Aorta (tissue), 5 donors: ENCODE data around the gene ZC3H7A. TPM values are rescaled to one million over a fixed set of nuclear protein-coding genes. Genes with fewer than 3 reads are reported as not detected.

Source experiments
- ATAC-seq: fragments of 200-7000 bp; cut with Tn5 transposase; one replicate; pipeline ENCODE4 v1.9.1; 2022; ENCODE audit warnings: moderate library complexity; ENCODE audit not compliant: low FRiP score
- DNase-seq, 2 donors: peaks; one replicate each; pipeline ENCODE4 v3.0.0-alpha.2; 2020
- H3K27ac ChIP-seq, 2 donors: one replicate each; pipeline ENCODE4 v1.5.1; 2013; ENCODE audit warnings: low read length in 2 of 2, mild to moderate bottlenecking in 2 of 2, moderate library complexity in 2 of 2, control low read depth in 1 of 2, inconsistent platforms in 1 of 2, low read depth in 1 of 2
- H3K27me3 ChIP-seq, 2 donors: one replicate each; pipeline ENCODE4 v1.6.1; 2013; ENCODE audit warnings: control low read depth in 1 of 2, low read length in 1 of 2, mild to moderate bottlenecking in 1 of 2, moderate library complexity in 1 of 2; ENCODE audit not compliant: insufficient read depth in 2 of 2, control insufficient read depth in 1 of 2
- H3K36me3 ChIP-seq, 2 donors: one replicate each; pipeline ENCODE4 v1.6.1; 2013; ENCODE audit warnings: control low read depth in 1 of 2, low read length in 1 of 2, mild to moderate bottlenecking in 1 of 2; ENCODE audit not compliant: insufficient read depth in 2 of 2, control insufficient read depth in 1 of 2
- H3K4me1 ChIP-seq, 2 donors: one replicate each; pipeline ENCODE4 v1.6.1; 2013; ENCODE audit warnings: low read length in 2 of 2, control low read depth in 1 of 2, mild to moderate bottlenecking in 1 of 2, moderate library complexity in 1 of 2; ENCODE audit not compliant: insufficient read depth in 2 of 2, control insufficient read depth in 1 of 2
- H3K4me3 ChIP-seq, 2 donors: one replicate each; pipeline ENCODE4 v1.5.1; 2013; ENCODE audit warnings: low read length in 2 of 2, control low read depth in 1 of 2, mild to moderate bottlenecking in 1 of 2
- H3K9me3 ChIP-seq: one replicate; pipeline ENCODE4 v1.6.1; 2013; ENCODE audit warnings: mild to moderate bottlenecking, low read length; ENCODE audit not compliant: control insufficient read depth
- WGBS, 2 donors: extraction: QIAGEN DNeasy Blood & Tissue Kit; methylation state at CpG; one replicate each; pipeline ENCODE4 v1.1.7; 2013; 5-methylcytosine and 5-hydroxymethylcytosine counted together
- intact Hi-C, 2 donors: fragments of 100-400 bp; cut with DNase I; formaldehyde crosslinking; loops; one replicate each; pipeline versions ENCODE4 v1.14.2 to v1.15.0; 2022
- polyA plus RNA-seq, 2 donors: library from polyadenylated mRNA; stranded (reverse); fragments of 200-250 nt; gene quantifications; one replicate each; pipeline ENCODE4 v1.2.3, GENCODE V29; 2013
- total RNA-seq, 2 donors: library from RNA; stranded (reverse); fragmentation: NEBNext Ultra II Directional; extraction: Animal tissue kit (Norgen Biotek cat#: 25700); gene quantifications; one replicate each; pipeline ENCODE4 v1.2.1, GENCODE V29; 2021
- donor health status: healthy with polysubstance abuse.
- donor health status: Bipolar disorder and iron deficiency.
- donor health status: DM: no; HTN: no; CAD: no.
- donor health status: DM: no; HTN: no; CAD: no.
- donor health status: DM: yes; HTN: yes; CAD: no.

Gene ZC3H7A
- total and polyA plus RNA-seq, 4 donors = 45.4 to 86.2 (median 58.2) TPM

- Histone ChIP-seq H3K4me1 (no peaks in the 10 kb centered on the region), H3K36me3 (peaks cover 0 to 5% of the 10 kb centered on the region in 2 donors), H3K27me3 (no peaks in the 10 kb centered on the region), H3K4me3 (no peak overlapping the region), H3K27ac (no peak overlapping the region), H3K9me3 (no peaks in the 10 kb centered on the region)
- WGBS, 2 donors = 84 to 85% methylated on average over 8 of the region's 8 CpGs
- ATAC-seq (no peak), DNase-seq (no peak)
- intact Hi-C loops = loop anchor here in 1 of 2 donors (2.0 kb wide), 1 partner anchor 319 kb away; no protein-coding TSS in a partner anchor
These were observed 81.7 kb downstream of the ZC3H7A start for GRCh38 chr16:11715246-11715947.

DNA sequence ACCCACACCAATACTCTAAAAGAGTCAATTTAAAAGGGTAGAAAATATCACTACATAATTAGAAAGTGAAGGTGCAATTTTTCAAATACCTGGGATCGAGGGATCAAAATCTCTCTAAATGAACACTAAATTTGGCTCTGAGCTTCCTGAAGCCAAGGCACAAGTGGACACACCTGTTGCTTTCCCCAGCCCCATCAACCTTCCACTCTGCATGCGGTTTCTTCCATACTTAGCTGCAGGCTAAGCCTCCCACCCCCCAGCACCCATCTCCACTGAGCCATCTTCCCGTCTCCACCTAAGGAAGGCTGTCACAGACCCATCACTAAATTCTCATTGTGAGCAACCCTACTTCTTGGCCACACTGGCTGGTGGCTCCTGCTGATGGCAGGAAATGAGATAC lies 84.9 kb downstream of the ZC3H7A start:
- ATAC-seq = no peak
- no peak for DNase-seq
- no peak overlapping the region for H3K4me3 ChIP-seq
- peaks cover 0 to 5% of the 10 kb centered on the region in 2 donors for H3K36me3 ChIP-seq
- no peaks in the 10 kb centered on the region for H3K9me3 ChIP-seq
- no peaks in the 10 kb centered on the region for H3K4me1 ChIP-seq
- WGBS, 2 donors = 88 to 95% methylated on average over 3 of the region's 3 CpGs
- H3K27ac ChIP-seq = no peak overlapping the region
- intact Hi-C loops = loop anchor here (5.0 kb wide), 2 partner anchors 180 to 315 kb away; no protein-coding TSS in a partner anchor
- H3K27me3 ChIP-seq = no peaks in the 10 kb centered on the region

GRCh38 chr16:11711662-11712061 lies 85.4 kb downstream of the ZC3H7A start:
- Histone ChIP-seq H3K27me3 (no peaks in the 10 kb centered on the region), H3K36me3 (peaks cover 0 to 5% of the 10 kb centered on the region in 2 donors), H3K9me3 (no peaks in the 10 kb centered on the region), H3K27ac (no peak overlapping the region), H3K4me3 (no peak overlapping the region), H3K4me1 (no peaks in the 10 kb centered on the region)
- WGBS, 2 donors = 80 to 82% methylated on average over 4 of the region's 4 CpGs
- intact Hi-C loops = loop anchor here (5.0 kb wide), 2 partner anchors 179 to 314 kb away; no protein-coding TSS in a partner anchor
- no peak for DNase-seq
- ATAC-seq = no peak

GRCh38 chr16:11708421-11708820 lies 88.6 kb downstream of the ZC3H7A start:
- H3K27me3 ChIP-seq = no peaks in the 10 kb centered on the region
- peaks cover 0 to 5% of the 10 kb centered on the region in 2 donors for H3K36me3 ChIP-seq
- intact Hi-C loops = no loop called here
- H3K9me3 ChIP-seq = no peaks in the 10 kb centered on the region
- ATAC-seq (no peak), DNase-seq (no peak)
- 82 to 90% methylated on average over 1 of the region's 1 CpG for WGBS, 2 donors
- H3K4me3 ChIP-seq = no peak overlapping the region
- H3K27ac ChIP-seq = no peak overlapping the region
- H3K4me1 ChIP-seq = peaks cover 0 to 4% of the 10 kb centered on the region in 2 donors

GRCh38 chr16:11707679-11708197 lies 89.3 kb downstream of the ZC3H7A start:
- H3K4me1 ChIP-seq = peaks cover 0 to 4% of the 10 kb centered on the region in 2 donors
- 95 to 96% methylated on average over 4 of the region's 4 CpGs for WGBS, 2 donors
- no peaks in the 10 kb centered on the region for H3K27me3 ChIP-seq
- intact Hi-C loops = no loop called here
- DNase-seq = no peak
- H3K4me3 ChIP-seq = no peak overlapping the region
- peaks cover 0 to 5% of the 10 kb centered on the region in 2 donors for H3K36me3 ChIP-seq
- no peak overlapping the region for H3K27ac ChIP-seq
- no peaks in the 10 kb centered on the region for H3K9me3 ChIP-seq
- no peak for ATAC-seq

DNA sequence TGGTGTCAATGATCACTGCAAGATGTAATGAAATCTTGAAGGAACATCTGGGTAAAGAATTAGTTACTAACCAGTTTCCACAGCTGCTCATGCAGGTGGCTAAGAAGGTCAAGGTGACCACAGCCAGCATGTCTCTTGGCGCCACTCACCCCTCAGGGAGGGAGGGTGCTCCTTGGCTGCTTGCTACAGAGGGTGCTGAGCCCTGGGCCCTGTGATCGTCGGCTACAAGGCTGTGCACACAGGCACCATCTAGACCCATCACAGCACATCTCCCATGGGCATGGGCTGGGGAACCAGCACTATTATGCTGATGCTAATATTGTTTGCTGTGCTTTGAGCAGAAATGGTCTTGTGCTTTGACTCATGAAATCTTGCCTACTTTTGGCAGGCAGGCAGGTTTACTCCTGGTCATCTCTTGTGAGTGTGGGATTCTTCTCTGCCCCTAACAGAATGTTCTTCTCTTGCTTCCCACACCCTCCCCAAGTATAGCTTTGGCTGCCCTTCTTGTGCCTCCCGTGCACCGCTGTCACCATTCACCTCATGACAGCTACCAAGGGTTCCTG lies 90.8 kb downstream of the ZC3H7A start:
- Histone ChIP-seq H3K9me3 (no peaks in the 10 kb centered on the region), H3K4me1 (peaks cover 0 to 4% of the 10 kb centered on the region in 2 donors), H3K27me3 (no peaks in the 10 kb centered on the region), H3K27ac (no peak overlapping the region), H3K4me3 (no peak overlapping the region), H3K36me3 (peaks cover 0 to 5% of the 10 kb centered on the region in 2 donors)
- WGBS, 2 donors = 79 to 80% methylated on average over 5 of the region's 5 CpGs
- ATAC-seq (peak; percentile 44), DNase-seq (no peak)
- intact Hi-C loops = no loop called here

DNA sequence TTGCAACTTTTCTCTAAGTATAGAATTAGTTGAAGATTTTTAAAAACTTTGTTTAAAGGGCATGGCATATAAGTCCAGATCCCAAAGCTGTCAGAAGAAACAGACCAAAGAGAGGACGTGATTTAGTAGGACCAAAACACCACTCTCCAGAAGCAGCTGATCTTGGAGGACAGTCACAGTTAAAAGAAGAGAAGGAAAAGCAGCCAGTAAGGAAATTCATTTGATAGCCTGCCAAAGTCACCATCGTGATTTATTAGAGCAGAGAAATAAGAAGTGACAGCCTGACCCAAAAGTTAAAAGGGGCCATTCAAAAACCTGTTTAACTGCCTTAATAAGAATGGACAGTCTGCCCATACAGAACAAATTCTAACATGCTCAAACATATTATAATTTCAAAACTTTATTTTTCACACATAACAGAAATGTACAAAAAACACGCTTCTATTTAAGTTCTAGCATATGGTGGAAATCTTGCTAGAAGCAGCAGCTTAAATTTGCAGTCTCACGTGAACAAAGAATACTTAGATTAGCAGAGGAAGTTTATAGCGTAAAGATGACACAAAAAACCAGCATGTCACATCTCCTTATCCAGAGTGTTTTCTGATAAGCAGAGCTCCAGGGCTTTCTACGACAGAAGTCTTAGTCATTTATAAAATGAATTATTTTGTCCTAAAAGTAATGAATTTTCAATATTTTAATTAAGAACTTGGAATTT lies 91.6 kb downstream of the ZC3H7A start:
- Histone ChIP-seq H3K4me3 (no peak overlapping the region), H3K27me3 (no peaks in the 10 kb centered on the region), H3K4me1 (peaks cover 0 to 4% of the 10 kb centered on the region in 2 donors), H3K27ac (no peak overlapping the region), H3K36me3 (peaks cover 0 to 2% of the 10 kb centered on the region in 2 donors), H3K9me3 (no peaks in the 10 kb centered on the region)
- intact Hi-C loops = no loop called here
- ATAC-seq = no peak
- DNase-seq = no peak
- WGBS, 2 donors = 55 to 69% methylated on average over 6 of the region's 6 CpGs
